Stimulated activated CD8-positive, alpha-beta memory T cell treated with anti-CD3 and anti-CD28 coated beads, Interleukin-12 subunit alpha, Interleukin-12 subunit beta, amount 100 ng/mL, for 24 hours (primary cell): ENCODE results near the gene UNC93A.
"Not testable (repeated sequence)": the region's sequence is repeated elsewhere in the genome, so short reads cannot be mapped to it uniquely, and the experiment has no call there.

Experiments
- DNase-seq: peaks from one replicate; pipeline ENCODE4 v3.0.0-alpha.2; 2020; ENCODE audit errors: extremely low read depth

Gene UNC93A

DNA sequence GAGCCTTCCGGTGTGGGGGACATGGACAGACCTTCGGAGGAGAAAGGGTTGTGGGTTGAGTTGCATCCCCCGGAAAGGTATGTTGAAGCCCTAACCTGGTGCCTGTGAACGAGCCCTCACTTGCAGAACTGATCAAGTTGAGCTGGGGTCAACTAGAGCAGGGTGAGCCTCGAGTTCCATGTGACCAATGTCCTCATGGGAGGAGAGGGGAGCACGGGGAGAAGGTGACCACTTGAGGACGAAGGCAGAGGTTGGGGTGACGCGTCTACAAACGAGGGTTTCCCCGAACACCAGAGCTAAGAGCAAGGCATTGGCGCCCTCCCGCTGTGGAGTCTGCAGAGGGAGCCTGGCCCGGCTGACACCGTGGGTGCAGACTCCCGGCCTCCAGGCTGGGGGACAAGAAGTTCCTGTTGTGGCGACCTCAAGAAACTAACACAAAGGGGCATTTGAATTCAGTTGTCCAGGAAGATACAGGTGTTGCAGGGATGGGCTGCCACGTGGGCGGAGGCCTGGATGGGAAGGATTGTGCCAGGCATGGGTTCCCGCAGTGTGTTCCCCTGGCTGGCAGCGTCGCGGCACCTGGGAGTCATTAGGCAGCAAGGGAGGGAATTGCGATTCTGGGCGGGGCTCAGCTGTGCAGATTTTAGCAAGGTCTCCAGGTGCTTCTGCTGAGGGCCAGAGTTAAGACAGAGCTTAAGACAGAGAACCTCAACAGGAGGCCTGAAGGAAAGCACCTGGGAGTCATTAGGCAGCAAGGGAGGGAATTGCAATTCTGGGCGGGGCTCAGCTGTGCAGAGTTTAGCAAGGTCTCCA lies 20.4 kb upstream of the UNC93A start:
- DNase-seq = no peak

GRCh38 chr6:167272151-167272550 lies 19.0 kb upstream of the UNC93A start:
- no peak for DNase-seq

DNA sequence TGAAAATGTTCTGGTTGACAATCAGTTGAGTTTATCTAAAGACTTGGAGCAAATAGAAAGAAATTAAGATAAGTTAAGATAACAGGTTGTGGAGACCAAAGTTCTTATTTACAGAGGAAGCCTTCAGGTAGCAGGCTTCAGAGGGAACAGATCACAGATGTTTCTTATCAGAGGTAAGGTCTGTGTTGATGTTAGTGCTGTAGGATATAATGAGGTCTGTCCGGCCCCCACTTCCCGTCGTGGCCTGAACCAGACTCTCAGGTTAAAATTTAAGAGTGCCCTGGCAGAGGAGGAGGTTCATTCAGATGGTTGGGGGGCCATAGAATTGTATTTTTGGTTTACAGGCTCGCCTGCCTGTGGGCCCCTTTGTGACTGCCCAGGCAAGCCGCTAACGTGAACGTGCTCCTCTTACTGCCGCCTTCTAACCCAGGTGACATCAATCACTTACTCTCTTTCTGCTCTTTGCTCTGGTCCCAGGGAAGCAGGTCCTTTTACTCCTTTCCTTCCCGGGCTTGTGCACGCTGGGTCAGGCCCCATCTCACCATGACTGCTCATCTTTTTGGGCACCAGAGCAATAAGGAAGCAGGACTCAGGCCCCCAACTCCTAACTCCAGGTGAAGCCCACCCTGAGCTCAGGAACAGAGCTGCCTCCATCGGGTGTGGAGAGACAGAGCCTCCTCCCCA lies 18.3 kb upstream of the UNC93A start:
- no peak for DNase-seq

- DNase-seq = no peak
These were observed 16.8 kb upstream of the UNC93A start for GRCh38 chr6:167274270-167274669.

DNA sequence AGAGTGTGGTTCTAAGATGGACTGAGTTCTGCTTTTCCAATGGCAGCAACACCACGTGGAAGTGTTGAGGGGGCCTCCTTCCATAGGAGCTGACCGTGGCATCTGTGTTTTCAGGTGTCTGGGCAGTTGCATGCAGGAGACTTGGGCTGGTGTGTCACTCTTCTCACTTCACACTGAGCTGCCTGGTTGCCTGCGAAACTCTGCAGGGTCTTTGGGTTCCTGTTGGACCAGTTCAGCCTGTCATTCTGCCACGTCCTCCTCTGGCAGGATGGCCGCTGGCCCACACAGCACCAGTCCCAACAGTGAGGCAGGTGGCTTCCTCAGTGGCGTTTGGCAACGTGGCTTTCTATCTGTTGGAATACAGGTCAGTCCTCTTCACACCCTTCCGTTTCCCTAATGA lies 16.1 kb upstream of the UNC93A start:
- DNase-seq = no peak

GRCh38 chr6:167275436-167275835 lies 15.7 kb upstream of the UNC93A start:
- DNase-seq = no peak

DNA sequence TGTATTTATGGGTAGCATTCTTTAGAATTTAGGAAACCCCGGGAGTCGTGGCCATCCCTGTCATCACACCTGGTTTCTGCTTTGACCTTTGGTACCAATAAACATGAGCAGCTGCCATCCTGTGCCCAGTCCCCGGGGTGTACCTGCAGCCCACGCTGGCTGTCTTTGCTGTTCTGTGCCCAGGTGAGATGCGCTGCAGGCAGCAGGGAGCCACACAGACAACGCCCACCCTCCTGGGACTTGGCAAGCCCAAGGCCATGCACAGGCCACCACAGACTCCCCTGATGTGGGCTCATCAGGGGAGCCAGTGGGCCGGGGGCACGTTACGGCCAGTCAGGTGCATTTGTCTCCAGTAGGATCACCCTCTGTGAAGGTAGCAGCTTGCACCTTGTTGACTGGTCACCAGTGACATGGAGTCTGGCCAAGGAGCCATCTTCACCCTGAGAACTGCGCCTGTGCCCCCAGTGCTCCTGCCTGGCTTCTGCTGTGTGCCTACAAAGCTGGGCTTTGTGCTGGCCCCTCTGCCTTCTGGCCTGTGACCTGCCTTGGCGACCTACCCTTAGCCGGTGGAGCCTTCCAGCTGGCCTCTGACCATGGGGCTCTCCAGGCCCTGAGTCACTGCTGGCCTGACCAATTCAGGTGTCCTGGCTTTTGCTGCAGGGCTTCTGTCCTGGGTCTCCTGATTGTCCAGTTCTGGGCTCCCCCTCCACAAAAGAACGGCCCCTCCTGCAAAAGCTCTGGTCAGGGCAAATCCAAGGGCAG lies 14.2 kb upstream of the UNC93A start:
- DNase-seq = no peak

- DNase-seq = not testable (repeated sequence)
These were observed 12.8 kb upstream of the UNC93A start for GRCh38 chr6:167278173-167278940.

GRCh38 chr6:167279766-167280446 lies 11.2 kb upstream of the UNC93A start:
- no peak for DNase-seq

DNA sequence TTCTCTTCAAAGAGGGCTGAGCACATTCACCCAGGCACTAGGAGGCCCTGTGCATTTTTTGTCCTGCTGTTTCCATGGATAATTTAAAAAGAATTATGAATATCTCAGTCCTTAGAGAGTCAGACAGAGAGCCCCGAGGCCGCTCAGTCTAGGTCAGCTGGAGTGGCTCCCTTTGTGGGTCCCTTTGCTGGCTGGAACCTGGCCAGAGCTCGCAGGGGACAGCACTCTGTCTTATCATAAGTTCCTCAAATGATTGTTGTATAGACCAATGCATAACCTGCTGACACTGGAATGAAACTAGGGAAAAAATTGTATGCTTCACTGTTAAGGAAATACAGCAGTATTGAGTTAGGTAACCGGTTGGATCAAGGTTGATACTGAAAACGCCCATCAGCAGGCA lies 10.6 kb upstream of the UNC93A start:
- not testable (repeated sequence) for DNase-seq

DNA sequence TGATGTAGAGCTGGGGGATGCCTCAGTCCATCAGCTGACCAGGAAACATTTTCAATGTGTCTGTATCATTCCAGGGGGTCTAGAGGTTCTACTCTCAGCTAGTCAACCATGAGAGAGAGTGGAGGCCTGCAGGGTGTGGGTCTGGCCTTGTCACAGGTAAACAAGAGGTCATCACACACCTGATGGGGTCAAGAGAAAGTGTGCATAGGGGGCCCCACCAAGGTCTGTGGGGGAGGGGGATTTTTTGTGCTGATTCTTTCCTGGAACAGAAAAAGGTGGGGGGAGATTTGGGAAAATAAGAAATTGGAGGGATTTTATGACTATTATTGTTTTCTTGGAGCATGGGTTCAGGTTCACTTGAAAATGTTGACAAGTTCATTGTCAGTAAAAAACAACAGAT lies 8.9 kb upstream of the UNC93A start:
- DNase-seq = no peak

- DNase-seq = not testable (repeated sequence)
These were observed 6.5 kb upstream of the UNC93A start for GRCh38 chr6:167284565-167284964.

DNA sequence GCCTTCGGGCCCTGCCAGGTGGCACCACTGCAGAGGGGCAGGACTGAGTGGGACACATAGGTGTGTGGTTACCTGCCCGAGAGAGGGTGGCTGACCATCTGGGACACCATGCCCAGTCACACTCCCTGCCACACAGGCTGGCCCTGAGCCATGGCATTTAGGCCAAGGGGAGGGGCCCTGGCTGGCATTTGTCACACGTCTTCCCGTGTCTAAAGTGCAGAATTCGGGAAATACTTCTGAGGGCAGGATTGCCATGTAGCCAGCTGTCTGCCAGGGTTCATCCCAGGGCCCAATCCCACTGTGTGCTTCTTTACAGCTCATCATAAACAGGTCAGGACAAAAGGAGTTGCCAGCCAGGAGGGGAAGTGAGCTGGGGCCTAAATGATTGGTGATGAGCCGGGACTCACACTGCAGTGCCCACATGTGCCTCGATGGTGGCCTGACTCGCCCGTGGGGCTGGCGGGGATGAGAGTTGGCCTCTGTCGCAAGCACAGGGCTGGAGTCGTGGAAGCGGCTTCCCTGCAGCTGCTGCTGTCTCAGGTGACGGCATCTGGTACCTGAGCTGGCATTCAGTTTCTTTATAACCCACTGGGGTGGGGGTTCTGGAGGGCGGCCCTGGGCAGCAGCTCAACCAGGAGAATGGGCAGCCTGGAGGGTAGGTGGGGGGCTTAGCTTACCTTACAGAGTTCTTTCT lies 5.9 kb upstream of the UNC93A start:
- DNase-seq = no peak

GRCh38 chr6:167287513-167288048 lies 3.5 kb upstream of the UNC93A start:
- no peak for DNase-seq

DNA sequence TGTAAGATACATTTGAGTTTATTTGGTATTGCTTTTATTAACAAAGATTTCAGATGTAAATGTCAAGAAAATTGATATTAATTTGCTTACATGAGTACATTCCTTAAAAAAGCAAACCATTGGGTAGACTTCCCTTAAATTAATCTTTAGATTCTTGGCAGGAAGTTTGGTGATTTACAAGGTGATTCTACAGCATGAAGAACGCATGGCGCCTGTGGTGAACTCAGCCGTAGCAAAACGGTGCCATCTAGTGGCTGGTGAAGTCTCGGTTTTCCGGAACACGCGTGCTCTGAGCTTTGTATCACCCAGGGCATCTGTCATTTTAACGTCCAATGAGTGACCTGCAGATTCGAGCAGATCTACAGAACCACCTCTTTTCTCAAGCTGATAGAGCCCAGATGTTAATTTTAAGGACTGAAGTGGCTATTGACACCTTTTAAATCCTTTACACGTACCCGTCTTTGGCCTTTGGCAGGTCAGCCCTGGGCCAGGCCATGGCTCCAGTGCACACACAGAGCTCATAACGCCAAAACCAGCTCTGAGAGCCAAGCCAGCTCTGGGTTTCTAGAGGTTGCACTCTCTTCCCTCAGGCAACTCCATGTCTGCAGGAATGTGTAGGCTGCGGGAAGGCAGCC lies 2.4 kb upstream of the UNC93A start:
- DNase-seq = not testable (repeated sequence)

DNA sequence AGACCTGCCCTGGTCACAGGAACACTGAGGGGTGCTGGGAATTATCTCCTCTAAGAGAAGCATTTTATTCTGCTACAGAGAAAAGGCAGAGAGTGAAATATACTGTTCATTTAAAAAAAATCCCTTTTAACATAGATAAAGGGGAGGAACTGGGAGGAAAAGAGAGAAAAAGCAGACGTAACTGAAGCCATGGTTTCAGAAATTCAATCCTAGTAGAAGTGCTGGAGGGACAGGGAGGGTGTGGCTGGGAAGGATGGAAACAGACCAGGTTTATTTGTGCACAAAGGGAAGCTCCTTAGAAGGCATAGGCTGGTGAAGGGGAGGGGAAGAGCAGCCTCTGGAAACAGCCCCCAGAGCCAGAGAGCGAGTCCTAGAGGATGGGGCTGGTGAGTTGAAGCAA lies 1.8 kb upstream of the UNC93A start:
- not testable (repeated sequence) for DNase-seq

DNA sequence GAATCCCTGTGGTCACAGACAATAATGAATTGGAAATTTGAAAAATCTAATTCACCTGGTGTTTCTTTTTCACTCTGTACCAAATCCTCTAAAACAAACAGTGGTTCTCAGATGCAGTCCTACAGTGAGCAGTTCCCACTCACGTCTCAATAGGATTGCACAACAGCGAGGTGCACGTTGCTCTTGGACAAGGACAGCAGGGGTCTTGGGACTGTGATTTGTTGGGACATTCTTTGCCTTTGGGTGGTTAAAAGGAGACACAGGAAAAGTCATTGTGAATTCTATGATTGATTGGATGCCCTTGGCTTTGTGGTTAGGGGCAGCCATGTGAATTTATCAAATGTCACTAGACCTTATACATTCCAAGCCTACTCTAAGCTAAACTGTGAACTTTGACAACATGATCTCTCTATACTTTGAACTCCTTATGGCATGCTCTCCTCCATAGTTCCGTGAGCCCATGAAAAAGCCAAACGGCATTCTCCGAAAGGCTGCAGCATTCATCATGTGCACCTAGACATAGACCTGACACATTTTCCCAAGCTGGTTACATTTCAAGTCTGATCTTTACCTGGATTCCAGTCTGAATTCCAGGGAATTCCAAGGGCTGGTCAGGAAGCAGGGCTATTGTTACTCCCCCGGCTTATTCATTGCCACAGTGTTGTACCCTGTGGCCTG lies 647 bp downstream of the UNC93A start:
- no peak for DNase-seq

DNA sequence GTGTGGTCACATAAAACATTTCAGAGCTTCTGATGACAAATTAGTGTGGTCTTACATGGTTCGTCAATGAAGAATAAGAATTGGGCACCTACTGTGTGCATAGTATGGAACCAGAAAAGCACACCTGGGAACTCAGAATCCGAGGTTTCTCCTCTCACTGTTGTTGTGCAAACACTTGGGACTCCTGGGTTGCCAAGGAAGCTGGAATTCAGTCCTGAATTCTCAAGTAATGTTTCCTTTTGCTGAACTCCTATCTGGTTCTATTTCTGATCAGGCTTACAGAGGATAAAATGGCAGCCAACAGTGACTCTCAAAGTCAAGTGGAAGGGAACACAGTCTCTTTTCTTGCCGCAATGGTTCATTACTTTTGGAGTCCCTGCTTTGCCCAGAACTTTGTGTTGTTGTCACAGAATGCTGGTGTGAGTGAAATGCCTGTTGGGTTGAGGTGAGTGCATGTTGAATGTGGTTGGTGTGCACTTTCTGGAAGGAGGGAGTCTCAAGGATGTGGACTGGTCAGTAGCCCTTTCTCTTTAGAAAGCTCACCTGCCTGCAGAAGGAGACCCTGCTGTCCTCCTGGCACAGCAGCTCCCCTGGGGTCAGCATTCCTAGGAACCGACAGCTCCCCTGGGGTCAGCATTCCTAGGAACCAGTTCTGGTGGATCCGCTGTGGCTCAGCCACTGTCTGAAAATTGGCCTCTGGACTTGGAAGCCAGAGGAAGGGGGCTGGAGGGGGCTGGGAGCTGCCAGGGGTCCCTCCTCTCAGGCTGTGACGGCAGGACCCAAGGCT lies 1.4 kb downstream of the UNC93A start:
- DNase-seq = no peak
